ENCODE results near the gene GAK. TPM values are rescaled to one million over a fixed set of nuclear protein-coding genes. Genes with fewer than 3 reads are reported as not detected.
"Not testable (repeated sequence)": the region's sequence is repeated elsewhere in the genome, so short reads cannot be mapped to it uniquely, and the experiment has no call there.

The GAK gene
- total RNA-seq, 1 experiment from 2014 or later: 121 TPM

DNA sequence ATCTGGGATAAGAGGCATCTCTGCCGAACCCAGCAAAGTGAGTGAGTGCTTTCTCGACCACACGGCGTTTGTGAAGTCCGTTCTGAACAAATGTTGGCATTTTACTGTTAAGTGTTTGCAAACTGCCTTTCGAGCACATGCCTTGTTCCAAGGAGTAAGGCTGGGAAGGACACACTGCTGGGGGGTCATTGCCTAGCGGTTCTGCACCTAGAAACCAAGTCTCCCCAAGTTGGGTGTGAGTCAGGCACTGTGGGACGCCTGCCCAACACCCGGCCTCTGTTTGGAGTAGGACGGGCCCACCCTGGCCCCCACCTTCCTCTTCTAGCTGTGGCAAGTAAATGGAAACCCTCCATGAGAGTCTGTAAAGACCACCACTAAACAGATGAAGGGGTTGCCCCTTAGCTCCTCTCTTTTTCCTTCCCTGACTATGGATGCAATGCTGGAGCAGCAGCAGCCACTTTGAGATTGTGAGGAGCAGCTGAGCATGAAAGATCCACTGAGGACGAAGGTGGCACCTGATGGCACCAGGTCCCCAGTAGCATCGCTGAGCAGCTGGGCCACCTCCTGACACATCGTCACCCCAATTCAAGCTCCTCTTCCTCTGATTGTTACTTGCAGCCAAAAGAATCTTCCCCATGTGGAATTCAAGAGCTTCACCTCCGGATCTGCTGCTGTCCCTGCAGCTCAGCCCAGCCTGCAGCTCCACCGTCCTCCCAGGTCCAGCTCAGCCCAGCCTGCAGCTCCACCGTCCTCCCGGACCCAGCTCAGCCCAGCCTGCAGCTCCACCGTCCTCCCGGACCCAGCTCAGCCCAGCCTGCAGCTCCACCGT, 112.5 kb downstream of the GAK start:
- no peak for DNase-seq (ENCODE audit: low read depth)

DNA sequence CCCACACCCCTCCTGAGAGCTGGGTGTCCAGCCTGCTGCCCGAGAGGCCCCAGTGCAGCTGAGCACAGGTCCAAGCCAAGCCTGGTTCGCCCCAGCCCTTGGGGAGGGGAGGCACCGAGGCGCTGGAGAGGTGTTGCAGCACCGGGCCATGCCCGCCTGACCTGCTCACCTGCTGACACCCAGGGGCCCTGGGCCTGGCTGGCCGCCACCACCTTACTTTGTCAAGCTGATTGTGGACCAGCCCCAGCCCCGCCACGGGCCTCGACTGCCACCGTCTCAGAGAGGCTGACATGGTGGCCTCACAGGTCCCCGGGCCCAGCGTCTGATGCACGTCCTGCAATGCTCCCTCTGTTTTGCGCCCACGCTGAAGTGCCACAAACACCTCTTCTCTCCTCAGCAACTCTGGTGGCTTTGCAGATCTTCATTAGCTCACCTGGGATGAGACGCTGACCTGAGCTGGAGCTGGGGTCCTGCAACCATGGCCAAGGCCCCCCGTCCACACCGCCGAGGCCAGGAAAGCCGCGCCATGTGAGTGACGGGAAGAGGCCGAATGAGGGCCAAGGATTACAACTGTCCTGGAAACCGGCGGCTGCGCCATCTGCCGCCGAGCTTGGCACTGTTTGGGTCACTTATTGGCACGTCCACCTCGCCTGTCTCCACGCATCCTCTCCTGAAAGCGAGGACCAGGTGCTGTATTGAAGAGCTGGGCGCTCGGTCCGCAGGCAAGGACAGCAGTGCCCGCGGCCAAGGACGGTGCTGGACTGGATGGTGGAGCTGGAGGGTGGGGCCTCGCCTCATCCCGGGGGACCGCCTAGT, 113.8 kb downstream of the GAK start:
- DNase-seq (ENCODE audit: low read depth): no peak

DNA sequence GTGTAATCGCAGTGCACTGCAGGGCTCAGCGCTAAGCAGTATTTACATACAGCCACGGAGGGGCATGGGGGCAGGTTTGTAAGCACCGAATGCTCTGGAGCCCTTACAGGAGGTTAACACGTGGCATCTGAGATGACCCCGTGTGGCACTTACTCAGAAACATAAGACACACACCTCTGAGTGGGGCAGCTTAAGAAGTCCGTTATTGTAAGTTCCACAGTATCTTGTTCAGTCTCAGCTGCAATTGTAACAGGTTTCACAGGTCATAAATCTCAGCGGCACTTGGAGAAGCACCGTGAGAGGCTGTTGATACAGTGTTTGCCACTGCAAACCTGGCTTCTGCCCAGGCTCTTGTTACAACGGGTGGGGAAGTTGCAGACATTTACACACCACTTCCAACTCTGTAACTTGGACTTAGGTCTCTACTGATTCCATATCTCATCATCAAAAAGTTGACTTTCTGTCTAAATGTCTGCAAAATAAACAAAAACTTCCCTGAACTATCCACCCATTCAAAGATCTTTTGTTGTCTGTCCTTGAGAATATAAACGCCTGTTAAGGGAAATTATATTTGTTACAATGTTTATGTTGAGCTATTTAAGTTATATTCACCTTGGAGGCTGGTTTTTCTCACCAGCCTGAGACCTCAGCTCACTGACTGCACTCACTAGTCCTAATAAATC, 116.5 kb downstream of the GAK start:
- no peak for DNase-seq (ENCODE audit: low read depth)

GRCh38 chr4:814312-814850, 117.7 kb downstream of the GAK start:
- no peak for DNase-seq (ENCODE audit: low read depth)

DNA sequence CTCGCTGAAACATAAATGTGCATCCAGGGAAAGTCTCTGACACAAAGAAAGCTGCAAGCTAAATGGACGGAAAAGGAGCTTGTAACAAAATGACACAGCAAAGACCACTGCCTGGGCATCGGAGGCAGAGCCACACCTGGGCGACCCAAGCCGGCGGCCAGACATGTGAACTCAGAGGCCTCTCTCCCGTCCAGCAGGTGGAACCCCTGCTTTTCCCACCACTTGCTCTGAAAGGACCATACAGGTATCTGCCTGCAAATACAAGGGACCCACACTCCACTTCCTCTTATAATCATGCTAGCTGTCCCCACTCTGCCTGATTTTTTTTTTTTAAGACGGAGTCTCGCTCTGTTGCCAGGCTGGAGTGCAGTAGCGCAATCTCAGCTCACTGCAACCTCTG, 118.2 kb downstream of the GAK start:
- DNase-seq (ENCODE audit: low read depth): no peak

GRCh38 chr4:808860-809570, 123.1 kb downstream of the GAK start:
- DNase-seq (ENCODE audit: low read depth): no peak

GRCh38 chr4:807792-808191, 124.3 kb downstream of the GAK start:
- no peak for DNase-seq (ENCODE audit: low read depth)

- not testable (repeated sequence) for DNase-seq (ENCODE audit: low read depth)
These were observed 125.1 kb downstream of the GAK start for GRCh38 chr4:806979-807378.

GRCh38 chr4:804804-805203, 127.3 kb downstream of the GAK start:
- DNase-seq (ENCODE audit: low read depth): no peak

DNA sequence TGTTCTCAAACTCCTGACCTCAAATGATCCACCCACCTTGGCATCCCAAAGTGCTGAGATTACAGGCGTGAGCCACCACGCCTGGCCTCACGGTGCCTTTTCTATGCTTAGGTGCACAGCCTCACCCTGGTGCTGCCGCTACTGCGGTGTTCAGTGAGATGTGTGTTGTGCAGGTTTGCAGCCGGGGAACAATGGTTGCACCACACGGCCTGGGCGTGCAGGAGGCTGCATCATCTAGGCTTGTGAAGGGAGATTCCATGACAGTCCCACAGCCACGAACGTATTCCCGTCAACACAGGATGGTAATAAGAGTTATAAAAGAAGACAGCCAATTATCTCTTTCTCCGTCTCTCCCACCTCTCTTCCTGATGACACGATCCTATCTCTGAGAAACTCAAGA, 128.2 kb downstream of the GAK start:
- DNase-seq (ENCODE audit: low read depth): no peak

GRCh38 chr4:801436-802124, 130.5 kb downstream of the GAK start:
- DNase-seq (ENCODE audit: low read depth): no peak

Other genes with a start within 250 kb of the GAK start
- gene SLC49A3, start 243.2 kb downstream of the GAK start, total RNA-seq (2014; rRNA removed; shearing (Covaris generic)): 0.07 TPM in 1 of 2 replicates, not detected in the other
- gene PCGF3, start 226.5 kb downstream of the GAK start, total RNA-seq (2014; rRNA removed; shearing (Covaris generic)): 30.9 and 34.9 TPM in 2 replicates
- not detected in 2 replicates for gene CPLX1, start 106.2 kb downstream of the GAK start, total RNA-seq (2014; rRNA removed; shearing (Covaris generic))
- 23.1 and 25.7 TPM in 2 replicates for gene TMEM175, start 144 bp upstream of the GAK start, total RNA-seq (2014; rRNA removed; shearing (Covaris generic))
- 7.1 and 11.5 TPM in 2 replicates for gene DGKQ, start 41.3 kb upstream of the GAK start, total RNA-seq (2014; rRNA removed; shearing (Covaris generic))
- gene IDUA, start 54.7 kb upstream of the GAK start, total RNA-seq (2014; rRNA removed; shearing (Covaris generic)): 8.2 and 10.1 TPM in 2 replicates
- 0.13 and 0.27 TPM in 2 replicates for gene SLC26A1, start 61.1 kb upstream of the GAK start, total RNA-seq (2014; rRNA removed; shearing (Covaris generic))
- 49.4 and 62.9 TPM in 2 replicates for gene FGFRL1, start 79.3 kb upstream of the GAK start, total RNA-seq (2014; rRNA removed; shearing (Covaris generic))
- gene RNF212, start 181.2 kb upstream of the GAK start, total RNA-seq (2014; rRNA removed; shearing (Covaris generic)): not detected in 2 replicates
- gene SPON2, start 240.3 kb upstream of the GAK start, total RNA-seq (2014; rRNA removed; shearing (Covaris generic)): 0.20 TPM in 1 of 2 replicates, not detected in the other

All from HT1080 (cell line).